Upper lobe of left lung (tissue), 6 donors: ENCODE data around the gene FBN2. TPM values are rescaled to one million over a fixed set of nuclear protein-coding genes. Genes with fewer than 3 reads are reported as not detected.

Source experiments
- ATAC-seq, 2 donors: fragments of 200-7000 bp; cut with Tn5 transposase; one replicate each; pipeline ENCODE4 v1.9.1; 2022; ENCODE audit warnings: mild to moderate bottlenecking in 2 of 2, moderate library complexity in 2 of 2; ENCODE audit not compliant: low FRiP score in 2 of 2
- DNase-seq, 2 donors: peaks; one replicate each; pipeline ENCODE4 v3.0.0-alpha.2; 2019 to 2020
- H3K27ac ChIP-seq, 4 donors: fragments of 200-600 bp; sonication (generic); one replicate each; pipeline ENCODE4 v1.5.1; 2016 to 2019
- H3K27me3 ChIP-seq, 4 donors: fragments of 200-600 bp; sonication (generic); one replicate each; pipeline ENCODE4 v1.5.1; 2017 to 2019
- H3K36me3 ChIP-seq, 4 donors: fragments of 200-600 bp; sonication (generic); one replicate each; pipeline ENCODE4 v1.5.1; 2016 to 2019
- H3K4me1 ChIP-seq, 4 donors: fragments of 200-600 bp; sonication (generic); one replicate each; pipeline ENCODE4 v1.5.1; 2018 to 2019
- H3K4me3 ChIP-seq, 4 donors: fragments of 200-600 bp; sonication (generic); one replicate each; pipeline ENCODE4 v1.5.1; 2017 to 2019; ENCODE audit warnings: mild to moderate bottlenecking in 2 of 4, moderate library complexity in 1 of 4
- H3K9me3 ChIP-seq, 4 donors: fragments of 200-600 bp; sonication (generic); one replicate each; pipeline ENCODE4 v1.5.1; 2018 to 2019
- EP300 ChIP-seq, 4 donors: sonication (generic); formaldehyde crosslinking; IDR thresholded peaks; one replicate each; pipeline ENCODE4 v1.5.1; 2017; ENCODE audit warnings: antibody characterized with exemption in 4 of 4, control low read depth in 2 of 4
- POLR2A ChIP-seq, 4 donors: fragments of 450-650 bp; IDR thresholded peaks; one replicate each; pipeline ENCODE4 v1.5.1; 2016 to 2017; ENCODE audit warnings: antibody characterized with exemption in 4 of 4, mild to moderate bottlenecking in 2 of 4
- POLR2AphosphoS5 ChIP-seq, 2 donors: sonication (generic); formaldehyde crosslinking; IDR thresholded peaks; one replicate each; pipeline ENCODE4 v1.5.1; 2017; ENCODE audit warnings: antibody characterized with exemption in 2 of 2
- WGBS, 2 donors: methylation state at CpG; one replicate each; pipeline ENCODE4 v1.1.5; 2017 to 2018; 5-methylcytosine and 5-hydroxymethylcytosine counted together
- total RNA-seq, 6 donors: library from RNA; depleted of rRNA in 4 of 6; stranded (reverse); fragments of >200 nt in 4 of 6; gene quantifications; one replicate each; pipeline versions ENCODE4 v1.1.0 to v1.2.1, GENCODE V29; 2016 to 2021
- TF ChIP-seq, protein P1 (sequence below), 6 experiments: fragments of 450-650 bp in 4 of 6; fragments of 200-600 bp in 2 of 6; sonication (generic) in 2 of 6; IDR thresholded peaks; one replicate each; pipeline ENCODE4 v1.5.1; 2016 to 2019; ENCODE audit warnings: antibody characterized with exemption in 6 of 6
- donor health status: DM: no; HTN: no; CAD: no; lungs with moderate emphysema.
- donor health status: DM: no; HTN: yes; CAD: no; lungs with severe emphysema.

Gene FBN2
- total RNA-seq, 6 donors from 2014 or later, result under 0.01 to 1.7 (median 0.39) TPM

DNA sequence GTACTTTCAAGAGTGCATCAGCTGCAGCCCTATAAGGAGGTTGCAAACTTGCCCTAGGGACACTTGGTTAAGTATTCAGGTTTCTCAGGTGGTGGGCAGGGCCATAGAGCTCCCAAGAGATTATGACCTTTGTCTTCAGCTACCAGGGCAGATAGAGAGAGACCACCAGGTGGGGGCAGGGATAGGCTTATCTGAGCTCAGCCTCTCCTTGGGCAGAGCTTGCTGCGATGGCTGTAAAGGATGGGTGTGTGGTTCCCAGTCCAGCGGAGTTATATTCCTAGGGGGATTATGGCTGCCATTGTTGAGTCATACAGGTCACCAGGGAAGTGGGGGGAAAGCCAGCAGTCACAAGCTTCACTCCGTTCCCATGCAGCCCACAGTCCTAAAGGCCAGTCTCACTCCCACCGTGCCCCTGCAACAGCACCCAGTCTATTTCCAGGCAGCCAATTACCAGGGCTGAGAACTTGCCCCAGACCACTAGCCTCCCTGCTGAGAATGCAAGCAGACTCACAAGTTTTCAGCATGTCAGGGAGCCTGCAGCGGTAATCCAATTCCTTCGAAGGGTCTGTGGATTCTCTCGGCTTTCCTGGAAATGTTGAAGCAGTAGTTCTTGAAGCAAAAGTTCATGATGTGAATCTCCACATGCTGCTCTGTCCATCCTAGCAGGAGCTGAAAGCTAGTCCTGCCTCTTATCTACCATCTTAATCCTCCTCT is 303.0 kb downstream of the FBN2 start:
- DNase-seq (no peak), ATAC-seq (no peak)
- TF ChIP-seq POLR2AphosphoS5 (IDR thresholded peaks at IDR 0.05) (no peak), POLR2A (IDR thresholded peaks at IDR 0.05) (no peak), EP300 (IDR thresholded peaks at IDR 0.05) (no peak)
- TF ChIP-seq, protein P1, sequence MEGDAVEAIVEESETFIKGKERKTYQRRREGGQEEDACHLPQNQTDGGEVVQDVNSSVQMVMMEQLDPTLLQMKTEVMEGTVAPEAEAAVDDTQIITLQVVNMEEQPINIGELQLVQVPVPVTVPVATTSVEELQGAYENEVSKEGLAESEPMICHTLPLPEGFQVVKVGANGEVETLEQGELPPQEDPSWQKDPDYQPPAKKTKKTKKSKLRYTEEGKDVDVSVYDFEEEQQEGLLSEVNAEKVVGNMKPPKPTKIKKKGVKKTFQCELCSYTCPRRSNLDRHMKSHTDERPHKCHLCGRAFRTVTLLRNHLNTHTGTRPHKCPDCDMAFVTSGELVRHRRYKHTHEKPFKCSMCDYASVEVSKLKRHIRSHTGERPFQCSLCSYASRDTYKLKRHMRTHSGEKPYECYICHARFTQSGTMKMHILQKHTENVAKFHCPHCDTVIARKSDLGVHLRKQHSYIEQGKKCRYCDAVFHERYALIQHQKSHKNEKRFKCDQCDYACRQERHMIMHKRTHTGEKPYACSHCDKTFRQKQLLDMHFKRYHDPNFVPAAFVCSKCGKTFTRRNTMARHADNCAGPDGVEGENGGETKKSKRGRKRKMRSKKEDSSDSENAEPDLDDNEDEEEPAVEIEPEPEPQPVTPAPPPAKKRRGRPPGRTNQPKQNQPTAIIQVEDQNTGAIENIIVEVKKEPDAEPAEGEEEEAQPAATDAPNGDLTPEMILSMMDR (IDR thresholded peaks at IDR 0.05), result no peak
- Histone ChIP-seq H3K27ac (no peak overlapping the region), H3K27me3 (no peaks in the 10 kb centered on the region), H3K9me3 (no peaks in the 10 kb centered on the region), H3K4me1 (no peaks in the 10 kb centered on the region), H3K4me3 (no peak overlapping the region), H3K36me3 (no peaks in the 10 kb centered on the region)
- WGBS, 2 donors, result 93 to 98% methylated on average over 6 to 7 of the region's 7 CpGs

DNA sequence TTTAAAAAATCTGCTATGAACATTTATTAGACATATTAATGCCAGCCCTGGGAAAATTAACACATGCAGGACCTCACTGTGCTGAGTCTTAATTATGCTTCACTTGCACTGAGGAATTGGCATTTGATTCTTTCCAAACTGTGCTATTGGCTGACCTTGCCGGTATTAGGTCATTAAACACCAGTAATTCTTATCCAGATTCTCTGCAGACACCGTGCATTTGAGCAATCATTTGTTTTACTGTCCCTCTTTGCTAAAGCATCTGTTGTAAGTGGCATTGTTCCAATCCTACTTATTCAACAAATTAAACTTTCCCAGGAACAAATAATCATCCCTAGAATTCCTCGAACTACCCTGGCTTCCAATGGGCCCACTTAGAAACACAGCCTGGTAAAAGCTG is 309.5 kb downstream of the FBN2 start:
- no peak for DNase-seq
- TF ChIP-seq POLR2AphosphoS5 (IDR thresholded peaks at IDR 0.05), result no peak
- TF ChIP-seq POLR2A (IDR thresholded peaks at IDR 0.05), result no peak
- TF ChIP-seq, protein P1 (IDR thresholded peaks at IDR 0.05), result no peak
- no peak for TF ChIP-seq EP300 (IDR thresholded peaks at IDR 0.05)
- no peaks in the 10 kb centered on the region for H3K36me3 ChIP-seq
- ATAC-seq, result peak in 1 of 2 donors; percentile 84
- WGBS, 2 donors, result 41 to 61% methylated on average over 3 of the region's 3 CpGs
- no peaks in the 10 kb centered on the region for H3K4me1 ChIP-seq
- H3K27me3 ChIP-seq, result no peaks in the 10 kb centered on the region
- no peaks in the 10 kb centered on the region for H3K9me3 ChIP-seq
- no peak overlapping the region for H3K27ac ChIP-seq
- H3K4me3 ChIP-seq, result no peak overlapping the region

DNA sequence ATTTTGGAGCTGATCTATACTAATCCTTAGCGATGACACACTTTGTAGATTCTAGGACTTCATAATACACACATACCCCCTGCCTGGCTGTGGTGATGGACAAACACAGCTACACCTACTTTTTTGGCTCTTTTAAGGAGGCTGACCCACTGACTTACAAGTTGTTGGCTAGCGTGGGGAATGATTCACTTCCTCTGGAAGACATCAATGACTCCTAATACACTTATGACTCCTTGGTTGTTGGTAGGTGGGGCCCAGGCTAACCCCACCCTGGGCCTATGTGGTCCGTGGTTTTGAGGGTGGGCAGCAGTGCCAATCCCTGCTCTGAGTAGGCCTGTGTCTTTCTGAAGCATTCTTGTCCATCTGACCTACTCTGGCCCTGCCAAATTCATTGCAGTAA is 310.0 kb downstream of the FBN2 start:
- no peaks in the 10 kb centered on the region for H3K9me3 ChIP-seq
- DNase-seq (no peak), ATAC-seq (peak; percentile 43 to 96)
- H3K27ac ChIP-seq, result no peak overlapping the region
- no peaks in the 10 kb centered on the region for H3K36me3 ChIP-seq
- 38 to 60% methylated on average over 3 of the region's 3 CpGs for WGBS, 2 donors
- TF ChIP-seq POLR2A (IDR thresholded peaks at IDR 0.05) (no peak), POLR2AphosphoS5 (IDR thresholded peaks at IDR 0.05) (no peak), EP300 (IDR thresholded peaks at IDR 0.05) (no peak)
- TF ChIP-seq, protein P1 (IDR thresholded peaks at IDR 0.05), result no peak
- no peaks in the 10 kb centered on the region for H3K4me1 ChIP-seq
- no peaks in the 10 kb centered on the region for H3K27me3 ChIP-seq
- no peak overlapping the region for H3K4me3 ChIP-seq

DNA sequence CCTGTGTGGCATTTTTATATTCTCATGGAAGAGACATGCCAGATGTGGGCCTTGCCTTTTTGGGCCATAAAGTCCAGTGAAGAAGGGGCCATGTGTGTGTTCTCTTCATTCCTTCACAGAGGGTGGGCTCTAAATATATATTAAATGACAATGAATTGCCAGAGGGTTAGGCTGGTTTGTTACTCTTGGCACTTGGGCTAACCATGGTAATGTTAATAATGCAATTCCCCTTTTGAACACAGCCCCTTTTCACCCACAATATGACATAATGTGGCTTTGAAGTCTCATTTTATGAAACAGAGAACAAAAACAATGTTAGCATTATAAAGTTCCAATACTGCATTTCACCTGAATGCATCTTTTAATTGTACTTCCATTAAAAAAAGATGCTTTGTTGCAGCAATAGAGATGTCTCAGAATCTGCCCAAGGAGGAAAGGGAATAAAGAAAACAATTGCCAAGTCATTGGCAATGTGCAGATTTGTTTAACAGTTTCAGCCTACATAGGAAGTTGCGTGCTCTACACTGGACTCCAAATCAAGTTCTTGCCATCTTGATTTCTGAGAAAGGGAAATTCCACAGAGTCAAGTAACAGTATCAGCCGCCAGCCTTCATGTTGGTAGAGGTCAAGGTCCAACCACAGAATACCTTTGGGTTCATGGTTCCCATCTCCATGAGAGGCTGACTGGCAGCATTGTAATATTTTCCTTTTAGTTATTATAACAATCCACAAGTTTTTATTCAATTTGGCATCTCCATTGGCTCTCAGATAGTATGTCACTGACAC is 312.6 kb downstream of the FBN2 start:
- TF ChIP-seq, protein P1 (IDR thresholded peaks at IDR 0.05), result no peak
- TF ChIP-seq POLR2A (IDR thresholded peaks at IDR 0.05) (no peak), EP300 (IDR thresholded peaks at IDR 0.05) (no peak), POLR2AphosphoS5 (IDR thresholded peaks at IDR 0.05) (no peak)
- Histone ChIP-seq H3K27ac (no peak overlapping the region), H3K27me3 (no peaks in the 10 kb centered on the region), H3K4me3 (no peak overlapping the region), H3K36me3 (no peaks in the 10 kb centered on the region), H3K4me1 (no peaks in the 10 kb centered on the region), H3K9me3 (no peaks in the 10 kb centered on the region)
- DNase-seq, result no peak
- 89 to 98% methylated on average over 2 of the region's 2 CpGs for WGBS, 2 donors
- no peak for ATAC-seq
